Astrocyte (in vitro differentiated cells and primary cell): Measurements from ENCODE around the gene LAMB1. TPM values are rescaled to one million over a fixed set of nuclear protein-coding genes. Genes with fewer than 3 reads are reported as not detected.

Source experiments
- DNase-seq: peaks from one replicate; pipeline ENCODE4 v3.0.0-alpha.2; 2010; ENCODE audit warnings: low read depth
- FAIRE-seq: peaks from 2 replicates; lab custom pipeline; 2011; peaks lifted over from hg19 to GRCh38; lab: Jason Lieb, UNC
- H2AFZ ChIP-seq: 2 replicates; pipeline ENCODE4 v1.6.0; 2012; ENCODE audit warnings: low read depth, low read length, inconsistent platforms
- H3K27ac ChIP-seq: 2 replicates; pipeline ENCODE4 v1.5.1; 2011; ENCODE audit warnings: low read depth, low read length, inconsistent platforms
- H3K27me3 ChIP-seq: 2 replicates; pipeline ENCODE4 v1.6.0; 2011; ENCODE audit warnings: low read length, inconsistent platforms; ENCODE audit not compliant: insufficient read depth
- H3K36me3 ChIP-seq: 2 replicates; pipeline ENCODE4 v1.5.1; 2011; ENCODE audit warnings: low read length, inconsistent platforms; ENCODE audit not compliant: insufficient read depth
- H3K4me1 ChIP-seq: 2 replicates; pipeline ENCODE4 v1.5.1; 2011; ENCODE audit warnings: low read length, inconsistent platforms; ENCODE audit not compliant: insufficient read depth
- H3K4me2 ChIP-seq: 2 replicates; pipeline ENCODE4 v1.6.0; 2012; ENCODE audit warnings: low read length, inconsistent platforms
- H3K4me3 ChIP-seq: 2 replicates; pipeline ENCODE4 v1.5.1; 2011; ENCODE audit warnings: low read depth, mild to moderate bottlenecking, low read length, inconsistent platforms; ENCODE audit not compliant: insufficient read depth
- H3K79me2 ChIP-seq: 2 replicates; pipeline ENCODE4 v1.6.0; 2012; ENCODE audit warnings: mild to moderate bottlenecking, low read length, inconsistent platforms; ENCODE audit not compliant: insufficient read depth
- H3K9ac ChIP-seq: 2 replicates; pipeline ENCODE4 v1.6.0; 2012; ENCODE audit warnings: mild to moderate bottlenecking, low read length, inconsistent platforms
- H3K9me3 ChIP-seq: 2 replicates; pipeline ENCODE4 v1.5.1; 2012; ENCODE audit warnings: low read depth, mild to moderate bottlenecking, low read length, inconsistent platforms; ENCODE audit not compliant: insufficient read depth
- H4K20me1 ChIP-seq: 2 replicates; pipeline ENCODE4 v1.6.0; 2012; ENCODE audit warnings: low read length, inconsistent platforms; ENCODE audit not compliant: insufficient read depth
- H3K27ac Mint-ChIP-seq: one replicate; pipeline ENCODE4 v1.8.0; 2021; ENCODE audit warnings: mild to moderate bottlenecking, mixed read lengths; ENCODE audit not compliant: unreplicated experiment
- H3K27me3 Mint-ChIP-seq: one replicate; pipeline ENCODE4 v1.8.0; 2021; ENCODE audit warnings: low read depth, mixed read lengths; ENCODE audit not compliant: unreplicated experiment
- H3K36me3 Mint-ChIP-seq: one replicate; pipeline ENCODE4 v1.8.0; 2021; ENCODE audit warnings: low read depth, mixed read lengths; ENCODE audit not compliant: unreplicated experiment
- H3K4me1 Mint-ChIP-seq: one replicate; pipeline ENCODE4 v1.8.0; 2021; ENCODE audit warnings: low read depth, mixed read lengths; ENCODE audit not compliant: unreplicated experiment
- H3K4me3 Mint-ChIP-seq: one replicate; pipeline ENCODE4 v1.8.0; 2021; ENCODE audit warnings: mild to moderate bottlenecking, moderate library complexity, mixed read lengths; ENCODE audit not compliant: unreplicated experiment
- H3K9me3 Mint-ChIP-seq: one replicate; pipeline ENCODE4 v1.8.0; 2021; ENCODE audit warnings: mild to moderate bottlenecking, mixed read lengths; ENCODE audit not compliant: unreplicated experiment
- EZH2 ChIP-seq: IDR thresholded peaks from 2 replicates; pipeline ENCODE4 v1.6.1; 2012; ENCODE audit warnings: mild to moderate bottlenecking, low read length, inconsistent platforms; ENCODE audit not compliant: insufficient read depth
- total RNA-seq: library from RNA; stranded (reverse); gene quantifications from 2 replicates; pipeline ENCODE4 v1.2.1, GENCODE V29; 2021
- TF ChIP-seq, protein P1 (sequence below): IDR thresholded peaks from 2 replicates; pipeline ENCODE4 v1.5.1; 2011; ENCODE audit warnings: low read depth, mild to moderate bottlenecking, inconsistent platforms, low read length, moderate library complexity; ENCODE audit not compliant: insufficient read depth

Gene LAMB1
- total RNA-seq, 1 donor from 2014 or later, result 403 TPM

DNA sequence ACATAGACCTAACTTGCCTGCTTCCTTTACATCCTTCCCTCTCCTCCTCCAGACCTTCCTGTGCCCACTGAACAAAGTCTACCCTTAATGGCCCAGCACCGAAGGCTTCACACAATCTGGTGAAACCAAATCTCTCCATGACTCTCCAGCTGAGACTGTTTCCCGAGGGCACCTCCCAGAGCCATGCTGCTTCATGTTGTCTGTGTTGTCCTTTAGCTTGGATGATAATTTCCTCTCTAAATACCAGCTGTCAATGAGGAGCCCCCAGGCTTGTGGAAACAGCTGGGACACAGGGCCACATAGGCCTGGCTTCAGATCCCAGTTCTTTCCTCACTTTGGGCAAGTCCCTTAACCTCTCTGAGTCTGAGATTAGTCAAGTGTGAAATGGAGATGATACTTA, 57.6 kb downstream of the LAMB1 start:
- Mint-ChIP-seq H3K4me1 (peaks cover 47% of the 10 kb centered on the region), H3K36me3 (peaks cover 63% of the 10 kb centered on the region), H3K27ac (no peak overlapping the region), H3K4me3 (no peak overlapping the region), H3K9me3 (no peaks in the 10 kb centered on the region), H3K27me3 (no peaks in the 10 kb centered on the region)
- peak overlapping the region; percentile 53 for H3K27ac ChIP-seq
- no peaks in the 10 kb centered on the region for H3K27me3 ChIP-seq
- DNase-seq, result no peak
- peaks cover 30% of the 10 kb centered on the region for H3K79me2 ChIP-seq
- H4K20me1 ChIP-seq, result peaks cover 16% of the 10 kb centered on the region
- no peak for FAIRE-seq
- no peak overlapping the region for H3K4me2 ChIP-seq
- no peak overlapping the region for H2AFZ ChIP-seq
- no peak overlapping the region for H3K9ac ChIP-seq
- peaks cover 60% of the 10 kb centered on the region for H3K4me1 ChIP-seq
- no peak overlapping the region for H3K4me3 ChIP-seq
- no peak for TF ChIP-seq EZH2
- TF ChIP-seq, protein P1, sequence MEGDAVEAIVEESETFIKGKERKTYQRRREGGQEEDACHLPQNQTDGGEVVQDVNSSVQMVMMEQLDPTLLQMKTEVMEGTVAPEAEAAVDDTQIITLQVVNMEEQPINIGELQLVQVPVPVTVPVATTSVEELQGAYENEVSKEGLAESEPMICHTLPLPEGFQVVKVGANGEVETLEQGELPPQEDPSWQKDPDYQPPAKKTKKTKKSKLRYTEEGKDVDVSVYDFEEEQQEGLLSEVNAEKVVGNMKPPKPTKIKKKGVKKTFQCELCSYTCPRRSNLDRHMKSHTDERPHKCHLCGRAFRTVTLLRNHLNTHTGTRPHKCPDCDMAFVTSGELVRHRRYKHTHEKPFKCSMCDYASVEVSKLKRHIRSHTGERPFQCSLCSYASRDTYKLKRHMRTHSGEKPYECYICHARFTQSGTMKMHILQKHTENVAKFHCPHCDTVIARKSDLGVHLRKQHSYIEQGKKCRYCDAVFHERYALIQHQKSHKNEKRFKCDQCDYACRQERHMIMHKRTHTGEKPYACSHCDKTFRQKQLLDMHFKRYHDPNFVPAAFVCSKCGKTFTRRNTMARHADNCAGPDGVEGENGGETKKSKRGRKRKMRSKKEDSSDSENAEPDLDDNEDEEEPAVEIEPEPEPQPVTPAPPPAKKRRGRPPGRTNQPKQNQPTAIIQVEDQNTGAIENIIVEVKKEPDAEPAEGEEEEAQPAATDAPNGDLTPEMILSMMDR, result no peak
- H3K36me3 ChIP-seq, result peaks cover 66% of the 10 kb centered on the region
- H3K9me3 ChIP-seq, result no peaks in the 10 kb centered on the region

DNA sequence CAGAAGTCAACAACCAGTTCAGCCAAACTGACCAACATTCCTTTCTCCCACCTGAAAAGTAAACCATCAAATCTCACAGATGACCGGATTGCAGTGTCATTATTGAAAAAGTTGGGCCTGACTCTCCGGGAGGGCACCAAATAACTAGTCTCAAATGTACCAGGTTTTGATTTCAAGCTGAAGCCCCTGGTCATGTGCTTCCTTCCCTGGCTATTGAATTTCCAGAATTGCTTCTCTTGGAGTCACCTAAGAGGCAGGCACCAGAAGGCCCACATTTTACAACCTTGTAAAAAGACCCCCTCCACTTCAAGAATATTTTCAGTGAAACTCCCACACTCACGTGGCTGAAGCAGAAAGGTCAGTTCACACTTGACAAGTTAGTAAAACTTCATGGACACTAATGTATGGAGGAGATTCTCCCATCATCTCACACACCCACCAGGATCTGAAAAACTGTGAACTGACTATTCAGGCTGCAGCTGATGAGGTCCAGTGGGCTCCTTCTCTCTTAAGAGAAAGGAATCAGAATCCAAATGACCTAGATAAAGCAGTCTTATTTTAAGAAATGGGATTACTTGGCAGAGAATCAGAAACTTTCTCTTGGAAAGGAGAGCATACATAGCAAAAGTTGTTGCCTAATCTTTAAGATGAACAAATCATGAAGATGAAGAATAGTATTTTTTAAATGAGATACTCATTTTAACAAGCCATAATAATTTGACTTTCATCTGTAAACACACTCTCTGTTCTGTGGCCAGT, 58.4 kb downstream of the LAMB1 start:
- Histone ChIP-seq H3K4me1 (peaks cover 59% of the 10 kb centered on the region), H3K79me2 (peaks cover 30% of the 10 kb centered on the region), H4K20me1 (peaks cover 20% of the 10 kb centered on the region), H2AFZ (no peak overlapping the region), H3K36me3 (peaks cover 62% of the 10 kb centered on the region), H3K9me3 (no peaks in the 10 kb centered on the region), H3K27ac (no peak overlapping the region), H3K27me3 (no peaks in the 10 kb centered on the region), H3K9ac (no peak overlapping the region), H3K4me2 (no peak overlapping the region), H3K4me3 (no peak overlapping the region)
- H3K36me3 Mint-ChIP-seq, result peaks cover 61% of the 10 kb centered on the region
- no peaks in the 10 kb centered on the region for H3K27me3 Mint-ChIP-seq
- H3K4me3 Mint-ChIP-seq, result no peak overlapping the region
- no peaks in the 10 kb centered on the region for H3K9me3 Mint-ChIP-seq
- H3K4me1 Mint-ChIP-seq, result peaks cover 49% of the 10 kb centered on the region
- H3K27ac Mint-ChIP-seq, result no peak overlapping the region
- TF ChIP-seq EZH2, result no peak
- TF ChIP-seq, protein P1, result no peak
- FAIRE-seq (no peak), DNase-seq (no peak)

DNA sequence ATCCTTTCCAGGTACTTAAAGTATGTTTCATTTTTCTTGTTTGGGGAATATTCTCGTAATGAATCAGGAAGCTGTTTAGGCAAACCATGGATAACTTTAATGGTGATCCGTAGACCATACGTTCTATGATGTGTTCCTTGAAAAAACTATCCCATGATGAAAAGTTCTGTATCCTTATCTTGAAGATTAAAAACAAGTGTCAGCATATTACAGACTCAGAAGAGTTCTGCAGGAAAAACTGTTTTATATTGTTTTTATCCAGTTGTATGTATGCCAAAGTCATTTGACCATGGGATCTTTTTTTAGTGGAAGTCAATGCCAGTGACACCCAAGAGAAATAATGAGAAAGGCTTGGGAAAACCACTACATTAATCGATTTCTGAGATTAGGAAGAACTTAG, 59.9 kb downstream of the LAMB1 start:
- Mint-ChIP-seq H3K9me3 (no peaks in the 10 kb centered on the region), H3K4me3 (no peak overlapping the region), H3K4me1 (peaks cover 47% of the 10 kb centered on the region), H3K27ac (no peak overlapping the region), H3K36me3 (peaks cover 57% of the 10 kb centered on the region), H3K27me3 (no peaks in the 10 kb centered on the region)
- peaks cover 67% of the 10 kb centered on the region for H3K36me3 ChIP-seq
- H3K4me1 ChIP-seq, result peaks cover 58% of the 10 kb centered on the region
- no peak overlapping the region for H3K9ac ChIP-seq
- H3K9me3 ChIP-seq, result no peaks in the 10 kb centered on the region
- H3K27ac ChIP-seq, result no peak overlapping the region
- TF ChIP-seq, protein P1, result no peak
- no peak for TF ChIP-seq EZH2
- FAIRE-seq (no peak), DNase-seq (no peak)
- peaks cover 38% of the 10 kb centered on the region for H3K79me2 ChIP-seq
- H3K4me2 ChIP-seq, result no peak overlapping the region
- no peaks in the 10 kb centered on the region for H3K27me3 ChIP-seq
- H4K20me1 ChIP-seq, result peaks cover 15% of the 10 kb centered on the region
- H2AFZ ChIP-seq, result no peak overlapping the region
- no peak overlapping the region for H3K4me3 ChIP-seq
